ENCODE data around the gene NR2F2.

NR2F2 gene

DNA sequence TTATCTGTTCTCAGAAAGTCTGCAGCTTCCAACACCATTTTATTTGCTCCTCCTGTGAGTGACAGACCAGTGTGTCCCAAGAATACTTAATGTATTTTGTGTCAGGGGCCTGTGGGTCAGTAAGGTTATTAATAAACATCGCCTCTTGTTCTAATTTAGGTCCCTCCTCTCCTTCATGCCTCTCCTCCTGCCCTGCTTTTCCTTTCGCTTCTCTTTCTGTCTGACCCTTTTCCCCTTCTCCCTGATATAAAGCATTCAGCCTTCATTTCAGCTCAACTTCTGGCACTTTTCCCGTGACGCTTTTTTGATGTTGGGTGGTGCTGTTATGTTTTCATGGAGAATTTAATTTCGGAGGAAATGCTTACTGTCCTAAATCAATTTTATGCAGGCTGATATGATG lies 29.7 kb upstream of the NR2F2 start:
- H3K27ac ChIP-seq (ENCODE audit: low read depth, low read length): no peak overlapping the region
- peaks cover 2 to 18% (median 8%) of the 10 kb centered on the region in 5 donors for H3K9me3 ChIP-seq (ENCODE audit: control insufficient read depth in 5 of 5, low read length in 5 of 5)
- H3K4me1 ChIP-seq (ENCODE audit: control insufficient read depth in 5 of 5, insufficient read depth in 5 of 5, low read length in 5 of 5): no peaks in the 10 kb centered on the region
- H3K27me3 ChIP-seq (ENCODE audit: control insufficient read depth in 5 of 5, insufficient read depth in 4 of 5, low read length in 5 of 5): no peaks in the 10 kb centered on the region
- no peak overlapping the region for H3K4me3 ChIP-seq (ENCODE audit: low read depth in 1 of 5, low read length in 5 of 5)
- no peaks in the 10 kb centered on the region for H3K36me3 ChIP-seq (ENCODE audit: control insufficient read depth in 5 of 5, insufficient read depth in 5 of 5, low read length in 5 of 5)
- no peak overlapping the region for H3K9ac ChIP-seq (ENCODE audit: low read length in 5 of 5)

DNA sequence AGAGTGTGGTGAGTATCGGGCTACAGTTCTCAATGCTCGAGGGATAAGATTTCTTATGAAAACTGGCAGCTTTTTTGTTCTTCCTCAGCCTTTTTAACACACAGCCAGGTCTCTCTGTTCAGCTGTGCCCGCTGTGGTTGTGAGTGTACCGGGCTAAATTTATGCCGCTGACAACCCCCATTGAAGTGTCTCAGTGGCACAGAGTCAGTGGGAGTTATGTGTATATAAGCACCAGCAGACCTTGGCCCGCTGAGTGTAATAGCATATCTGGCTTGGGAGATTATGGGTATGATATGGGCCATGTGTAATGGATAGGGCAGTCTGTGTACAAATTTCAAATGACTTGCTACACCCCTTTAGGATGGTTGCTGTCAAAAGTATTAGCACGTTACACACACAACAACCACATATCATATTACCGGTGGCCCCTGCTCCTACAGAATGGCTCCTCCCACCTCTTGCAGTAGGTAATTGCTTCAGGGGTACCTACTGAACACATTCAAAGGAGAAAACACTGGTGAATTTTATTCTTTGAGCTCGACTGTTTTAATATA lies 26.9 kb upstream of the NR2F2 start:
- no peaks in the 10 kb centered on the region for H3K27me3 ChIP-seq (ENCODE audit: control insufficient read depth in 5 of 5, insufficient read depth in 4 of 5, low read length in 5 of 5)
- no peak overlapping the region for H3K27ac ChIP-seq (ENCODE audit: low read depth, low read length)
- H3K36me3 ChIP-seq (ENCODE audit: control insufficient read depth in 5 of 5, insufficient read depth in 5 of 5, low read length in 5 of 5): no peaks in the 10 kb centered on the region
- H3K4me3 ChIP-seq (ENCODE audit: low read depth in 1 of 5, low read length in 5 of 5): no peak overlapping the region
- no peak overlapping the region for H3K9ac ChIP-seq (ENCODE audit: low read length in 5 of 5)
- H3K9me3 ChIP-seq (ENCODE audit: control insufficient read depth in 5 of 5, low read length in 5 of 5): peaks cover 0 to 4% (median 0%) of the 10 kb centered on the region in 5 donors
- H3K4me1 ChIP-seq (ENCODE audit: control insufficient read depth in 5 of 5, insufficient read depth in 5 of 5, low read length in 5 of 5): peaks cover 0 to 7% (median 3%) of the 10 kb centered on the region in 5 donors

GRCh38 chr15:96304839-96305238 lies 25.7 kb upstream of the NR2F2 start:
- Histone ChIP-seq H3K9me3 (ENCODE audit: control insufficient read depth in 5 of 5, low read length in 5 of 5) (no peaks in the 10 kb centered on the region), H3K36me3 (ENCODE audit: control insufficient read depth in 5 of 5, insufficient read depth in 5 of 5, low read length in 5 of 5) (no peaks in the 10 kb centered on the region), H3K27ac (ENCODE audit: low read depth, low read length) (no peak overlapping the region), H3K4me1 (ENCODE audit: control insufficient read depth in 5 of 5, insufficient read depth in 5 of 5, low read length in 5 of 5) (peaks cover 0 to 7% (median 3%) of the 10 kb centered on the region in 5 donors), H3K9ac (ENCODE audit: low read length in 5 of 5) (no peak overlapping the region), H3K4me3 (ENCODE audit: low read depth in 1 of 5, low read length in 5 of 5) (no peak overlapping the region), H3K27me3 (ENCODE audit: control insufficient read depth in 5 of 5, insufficient read depth in 4 of 5, low read length in 5 of 5) (no peaks in the 10 kb centered on the region)

GRCh38 chr15:96306321-96306720 lies 24.2 kb upstream of the NR2F2 start:
- Histone ChIP-seq H3K27me3 (ENCODE audit: control insufficient read depth in 5 of 5, insufficient read depth in 4 of 5, low read length in 5 of 5) (no peaks in the 10 kb centered on the region), H3K4me1 (ENCODE audit: control insufficient read depth in 5 of 5, insufficient read depth in 5 of 5, low read length in 5 of 5) (peaks cover 0 to 8% (median 3%) of the 10 kb centered on the region in 5 donors), H3K27ac (ENCODE audit: low read depth, low read length) (no peak overlapping the region), H3K4me3 (ENCODE audit: low read depth in 1 of 5, low read length in 5 of 5) (no peak overlapping the region), H3K36me3 (ENCODE audit: control insufficient read depth in 5 of 5, insufficient read depth in 5 of 5, low read length in 5 of 5) (no peaks in the 10 kb centered on the region), H3K9me3 (ENCODE audit: control insufficient read depth in 5 of 5, low read length in 5 of 5) (no peaks in the 10 kb centered on the region), H3K9ac (ENCODE audit: low read length in 5 of 5) (no peak overlapping the region)

DNA sequence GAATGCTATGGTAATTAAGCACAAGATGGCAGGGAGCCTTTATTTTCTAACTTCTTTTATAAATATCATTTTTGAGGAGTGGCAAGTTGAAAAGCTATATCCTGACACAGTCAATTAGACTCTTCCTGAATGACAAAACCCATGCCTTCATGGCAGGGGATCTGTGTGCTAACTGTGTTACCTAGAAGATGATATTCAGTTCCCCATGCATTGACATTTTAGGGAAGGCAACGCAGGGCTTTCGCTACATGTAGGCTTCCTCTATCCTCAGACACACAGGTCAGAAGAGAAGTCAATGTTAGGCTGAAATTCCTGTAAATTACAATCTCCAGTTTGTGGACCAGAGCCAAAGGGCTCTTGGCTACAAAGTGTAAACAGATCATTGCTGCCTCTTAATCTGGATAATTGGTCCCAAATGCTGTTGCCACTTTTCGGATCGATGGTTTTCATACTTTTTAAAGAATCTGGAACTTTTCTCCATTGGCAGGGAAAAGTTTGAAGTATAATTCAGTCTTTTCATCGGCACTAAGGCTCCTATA lies 22.6 kb upstream of the NR2F2 start:
- Histone ChIP-seq H3K27ac (ENCODE audit: low read depth, low read length) (no peak overlapping the region), H3K9me3 (ENCODE audit: control insufficient read depth in 5 of 5, low read length in 5 of 5) (no peaks in the 10 kb centered on the region), H3K27me3 (ENCODE audit: control insufficient read depth in 5 of 5, insufficient read depth in 4 of 5, low read length in 5 of 5) (no peaks in the 10 kb centered on the region), H3K4me3 (ENCODE audit: low read depth in 1 of 5, low read length in 5 of 5) (no peak overlapping the region), H3K4me1 (ENCODE audit: control insufficient read depth in 5 of 5, insufficient read depth in 5 of 5, low read length in 5 of 5) (peaks cover 0 to 13% (median 3%) of the 10 kb centered on the region in 5 donors), H3K36me3 (ENCODE audit: control insufficient read depth in 5 of 5, insufficient read depth in 5 of 5, low read length in 5 of 5) (no peaks in the 10 kb centered on the region), H3K9ac (ENCODE audit: low read length in 5 of 5) (no peak overlapping the region)

DNA sequence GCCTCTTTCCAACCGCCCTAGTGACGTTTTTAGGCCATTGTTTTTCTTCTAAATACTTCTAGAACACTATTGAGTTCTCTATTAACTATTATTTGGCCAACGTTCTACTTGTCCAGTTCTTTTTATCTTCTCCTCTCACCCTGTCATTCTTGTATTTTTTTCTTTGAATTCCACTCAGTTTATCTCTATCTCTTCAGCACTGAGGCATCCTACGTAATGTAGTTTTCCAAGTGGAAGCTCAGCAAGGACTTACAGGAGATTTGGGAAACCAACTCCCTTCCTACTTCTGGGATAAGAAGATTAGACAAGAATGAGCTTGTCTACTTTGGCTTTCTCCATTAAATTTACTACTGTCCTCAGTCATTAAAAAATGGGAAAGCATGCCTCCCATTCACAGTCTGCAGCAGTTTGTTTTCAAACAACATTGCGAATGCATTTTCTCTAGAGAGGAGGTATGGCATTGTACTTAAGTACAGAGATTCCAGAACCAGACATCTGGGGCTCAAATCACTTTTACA lies 21.3 kb upstream of the NR2F2 start:
- H3K27ac ChIP-seq (ENCODE audit: low read depth, low read length): no peak overlapping the region
- peaks cover 0 to 13% (median 3%) of the 10 kb centered on the region in 5 donors for H3K4me1 ChIP-seq (ENCODE audit: control insufficient read depth in 5 of 5, insufficient read depth in 5 of 5, low read length in 5 of 5)
- no peaks in the 10 kb centered on the region for H3K27me3 ChIP-seq (ENCODE audit: control insufficient read depth in 5 of 5, insufficient read depth in 4 of 5, low read length in 5 of 5)
- no peak overlapping the region for H3K9ac ChIP-seq (ENCODE audit: low read length in 5 of 5)
- H3K9me3 ChIP-seq (ENCODE audit: control insufficient read depth in 5 of 5, low read length in 5 of 5): no peaks in the 10 kb centered on the region
- no peak overlapping the region for H3K4me3 ChIP-seq (ENCODE audit: low read depth in 1 of 5, low read length in 5 of 5)
- no peaks in the 10 kb centered on the region for H3K36me3 ChIP-seq (ENCODE audit: control insufficient read depth in 5 of 5, insufficient read depth in 5 of 5, low read length in 5 of 5)

GRCh38 chr15:96311256-96311955 lies 19.1 kb upstream of the NR2F2 start:
- H3K27me3 ChIP-seq (ENCODE audit: control insufficient read depth in 5 of 5, insufficient read depth in 4 of 5, low read length in 5 of 5): no peaks in the 10 kb centered on the region
- peaks cover 0 to 13% (median 3%) of the 10 kb centered on the region in 5 donors for H3K4me1 ChIP-seq (ENCODE audit: control insufficient read depth in 5 of 5, insufficient read depth in 5 of 5, low read length in 5 of 5)
- no peaks in the 10 kb centered on the region for H3K9me3 ChIP-seq (ENCODE audit: control insufficient read depth in 5 of 5, low read length in 5 of 5)
- peak overlapping the region in 1 of 5 donors; percentile 22 for H3K9ac ChIP-seq (ENCODE audit: low read length in 5 of 5)
- no peak overlapping the region for H3K4me3 ChIP-seq (ENCODE audit: low read depth in 1 of 5, low read length in 5 of 5)
- no peak overlapping the region for H3K27ac ChIP-seq (ENCODE audit: low read depth, low read length)
- H3K36me3 ChIP-seq (ENCODE audit: control insufficient read depth in 5 of 5, insufficient read depth in 5 of 5, low read length in 5 of 5): no peaks in the 10 kb centered on the region

GRCh38 chr15:96311956-96312294 lies 18.6 kb upstream of the NR2F2 start:
- H3K27ac ChIP-seq (ENCODE audit: low read depth, low read length): no peak overlapping the region
- H3K9ac ChIP-seq (ENCODE audit: low read length in 5 of 5): no peak overlapping the region
- H3K36me3 ChIP-seq (ENCODE audit: control insufficient read depth in 5 of 5, insufficient read depth in 5 of 5, low read length in 5 of 5): no peaks in the 10 kb centered on the region

GRCh38 chr15:96312641-96313335 lies 17.7 kb upstream of the NR2F2 start:
- Histone ChIP-seq H3K36me3 (ENCODE audit: control insufficient read depth in 5 of 5, insufficient read depth in 5 of 5, low read length in 5 of 5) (no peaks in the 10 kb centered on the region), H3K9me3 (ENCODE audit: control insufficient read depth in 5 of 5, low read length in 5 of 5) (no peaks in the 10 kb centered on the region), H3K9ac (ENCODE audit: low read length in 5 of 5) (no peak overlapping the region), H3K4me3 (ENCODE audit: low read depth in 1 of 5, low read length in 5 of 5) (no peak overlapping the region), H3K27me3 (ENCODE audit: control insufficient read depth in 5 of 5, insufficient read depth in 4 of 5, low read length in 5 of 5) (peaks cover 0 to 3% (median 0%) of the 10 kb centered on the region in 5 donors), H3K4me1 (ENCODE audit: control insufficient read depth in 5 of 5, insufficient read depth in 5 of 5, low read length in 5 of 5) (peaks cover 0 to 16% (median 3%) of the 10 kb centered on the region in 5 donors), H3K27ac (ENCODE audit: low read depth, low read length) (no peak overlapping the region)

More at GRCh38 chr15:96311956-96312294, 18.6 kb upstream of the NR2F2 start:
- Histone ChIP-seq H3K9me3 (ENCODE audit: control insufficient read depth in 5 of 5, low read length in 5 of 5) (no peaks in the 10 kb centered on the region), H3K4me3 (ENCODE audit: low read depth in 1 of 5, low read length in 5 of 5) (no peak overlapping the region), H3K27me3 (ENCODE audit: control insufficient read depth in 5 of 5, insufficient read depth in 4 of 5, low read length in 5 of 5) (no peaks in the 10 kb centered on the region), H3K4me1 (ENCODE audit: control insufficient read depth in 5 of 5, insufficient read depth in 5 of 5, low read length in 5 of 5) (peaks cover 0 to 13% (median 3%) of the 10 kb centered on the region in 5 donors)

DNA sequence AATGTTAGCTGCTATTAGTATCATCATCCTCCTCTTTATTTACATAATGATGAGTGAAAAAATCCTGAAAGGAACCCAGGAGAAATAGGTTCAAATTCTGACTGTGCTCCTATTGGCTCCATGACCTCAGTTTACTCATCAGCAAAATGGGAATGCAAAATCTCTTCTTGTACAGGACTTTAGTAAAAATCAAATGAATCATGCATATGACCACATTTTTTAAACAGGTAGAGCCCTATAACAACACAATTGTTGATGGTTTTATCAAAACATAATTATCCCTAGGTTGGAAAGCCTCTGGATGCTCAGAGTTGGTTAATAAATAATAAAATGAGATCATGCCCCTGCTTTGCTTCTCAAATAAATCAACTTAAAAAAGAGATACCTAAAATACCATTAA lies 16.0 kb upstream of the NR2F2 start:
- Histone ChIP-seq H3K4me3 (ENCODE audit: low read depth in 1 of 5, low read length in 5 of 5) (no peak overlapping the region), H3K4me1 (ENCODE audit: control insufficient read depth in 5 of 5, insufficient read depth in 5 of 5, low read length in 5 of 5) (peaks cover 0 to 10% (median 2%) of the 10 kb centered on the region in 5 donors), H3K9ac (ENCODE audit: low read length in 5 of 5) (no peak overlapping the region), H3K27me3 (ENCODE audit: control insufficient read depth in 5 of 5, insufficient read depth in 4 of 5, low read length in 5 of 5) (peaks cover 0 to 3% (median 0%) of the 10 kb centered on the region in 5 donors), H3K9me3 (ENCODE audit: control insufficient read depth in 5 of 5, low read length in 5 of 5) (no peaks in the 10 kb centered on the region), H3K27ac (ENCODE audit: low read depth, low read length) (no peak overlapping the region), H3K36me3 (ENCODE audit: control insufficient read depth in 5 of 5, insufficient read depth in 5 of 5, low read length in 5 of 5) (no peaks in the 10 kb centered on the region)
